ENCODE data around the gene LRP1.

LRP1 gene

DNA sequence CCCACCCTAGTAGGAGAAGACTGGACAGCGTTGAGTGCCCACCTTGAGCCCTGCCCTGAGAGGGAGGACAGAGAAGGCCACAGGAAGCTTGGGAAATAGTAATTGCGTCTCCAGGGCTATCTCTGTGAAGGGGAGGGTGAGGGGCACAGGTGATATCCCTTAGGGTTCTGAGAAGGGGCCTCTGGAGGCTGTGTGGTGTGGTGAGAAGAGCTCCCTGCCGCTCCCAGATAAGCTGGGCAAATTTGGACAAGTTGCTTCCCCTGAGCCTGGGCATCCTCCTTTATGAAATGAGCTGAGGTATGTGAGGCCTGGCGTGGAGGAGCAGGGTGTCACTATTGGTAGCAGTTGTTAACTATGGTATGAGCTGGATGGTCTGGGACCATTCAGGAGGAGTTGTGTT, 42.6 kb downstream of the LRP1 start:
- no peak for DNase-seq (ENCODE audit: low read depth in 2 of 2, low spot score in 1 of 2)

DNA sequence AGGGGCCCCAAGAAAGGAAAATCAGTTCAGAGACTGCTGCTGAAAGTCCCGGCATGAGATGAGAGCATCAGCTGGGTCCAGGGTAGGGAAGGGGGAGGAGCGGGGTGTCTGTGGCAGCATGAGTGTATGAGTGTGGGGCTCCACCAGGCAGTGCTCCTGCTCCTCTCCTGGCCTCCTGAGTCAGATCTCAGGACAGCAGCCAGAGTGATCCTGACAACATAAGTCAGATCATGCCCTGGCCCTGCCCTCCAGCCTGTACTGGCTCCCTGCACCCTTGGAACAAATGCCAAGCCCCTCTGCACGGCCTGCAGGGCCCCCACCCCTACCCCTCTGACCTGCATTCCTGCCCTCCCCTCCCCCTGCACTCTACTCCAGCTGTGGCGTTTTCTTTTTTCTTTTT, 43.4 kb downstream of the LRP1 start:
- DNase-seq (ENCODE audit: low read depth in 2 of 2, low spot score in 1 of 2): no peak

DNA sequence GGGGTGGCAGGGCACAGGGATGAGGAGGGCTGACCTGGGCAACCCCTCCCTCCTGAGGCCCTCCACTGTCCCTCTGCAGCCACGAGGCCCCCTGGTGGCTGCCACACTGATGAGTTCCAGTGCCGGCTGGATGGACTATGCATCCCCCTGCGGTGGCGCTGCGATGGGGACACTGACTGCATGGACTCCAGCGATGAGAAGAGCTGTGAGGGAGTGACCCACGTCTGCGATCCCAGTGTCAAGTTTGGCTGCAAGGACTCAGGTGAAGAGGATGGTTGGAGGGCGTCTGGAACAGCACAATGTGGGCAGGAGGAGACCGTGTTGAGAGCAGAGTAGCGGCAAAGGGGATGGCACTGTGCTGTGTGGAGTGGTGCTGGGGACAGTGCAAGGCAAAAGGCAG, 44.8 kb downstream of the LRP1 start:
- DNase-seq (ENCODE audit: low read depth in 2 of 2, low spot score in 1 of 2): no peak

DNA sequence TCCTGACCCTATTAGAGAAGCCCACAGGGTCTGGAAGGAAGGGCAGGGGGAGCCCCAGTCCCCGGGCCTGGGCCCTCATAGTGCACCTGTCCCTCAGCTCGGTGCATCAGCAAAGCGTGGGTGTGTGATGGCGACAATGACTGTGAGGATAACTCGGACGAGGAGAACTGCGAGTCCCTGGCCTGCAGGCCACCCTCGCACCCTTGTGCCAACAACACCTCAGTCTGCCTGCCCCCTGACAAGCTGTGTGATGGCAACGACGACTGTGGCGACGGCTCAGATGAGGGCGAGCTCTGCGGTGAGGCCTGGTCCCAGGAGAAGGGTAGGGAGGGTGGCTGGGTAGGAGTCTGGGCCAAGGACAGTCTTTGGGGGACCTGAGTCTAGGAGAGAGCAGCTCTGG, 45.4 kb downstream of the LRP1 start:
- DNase-seq (ENCODE audit: low read depth in 2 of 2, low spot score in 1 of 2): no peak

DNA sequence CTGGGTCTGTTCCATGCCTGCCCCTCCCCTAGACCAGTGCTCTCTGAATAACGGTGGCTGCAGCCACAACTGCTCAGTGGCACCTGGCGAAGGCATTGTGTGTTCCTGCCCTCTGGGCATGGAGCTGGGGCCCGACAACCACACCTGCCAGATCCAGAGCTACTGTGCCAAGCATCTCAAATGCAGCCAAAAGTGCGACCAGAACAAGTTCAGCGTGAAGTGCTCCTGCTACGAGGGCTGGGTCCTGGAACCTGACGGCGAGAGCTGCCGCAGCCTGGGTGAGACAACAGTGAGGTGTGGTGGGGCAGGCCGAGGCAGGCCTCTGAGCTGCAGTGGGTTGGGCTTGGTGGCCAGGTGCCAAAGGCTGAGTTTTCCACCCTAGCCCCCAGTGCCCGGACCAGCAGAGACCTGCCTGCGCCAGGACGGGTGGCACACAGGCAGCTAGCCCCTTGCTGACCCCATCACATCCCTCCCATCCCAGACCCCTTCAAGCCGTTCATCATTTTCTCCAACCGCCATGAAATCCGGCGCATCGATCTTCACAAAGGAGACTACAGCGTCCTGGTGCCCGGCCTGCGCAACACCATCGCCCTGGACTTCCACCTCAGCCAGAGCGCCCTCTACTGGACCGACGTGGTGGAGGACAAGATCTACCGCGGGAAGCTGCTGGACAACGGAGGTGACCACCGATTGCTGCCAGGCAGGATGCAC, 47.3 kb downstream of the LRP1 start:
- no peak for DNase-seq (ENCODE audit: low read depth in 2 of 2, low spot score in 1 of 2)

DNA sequence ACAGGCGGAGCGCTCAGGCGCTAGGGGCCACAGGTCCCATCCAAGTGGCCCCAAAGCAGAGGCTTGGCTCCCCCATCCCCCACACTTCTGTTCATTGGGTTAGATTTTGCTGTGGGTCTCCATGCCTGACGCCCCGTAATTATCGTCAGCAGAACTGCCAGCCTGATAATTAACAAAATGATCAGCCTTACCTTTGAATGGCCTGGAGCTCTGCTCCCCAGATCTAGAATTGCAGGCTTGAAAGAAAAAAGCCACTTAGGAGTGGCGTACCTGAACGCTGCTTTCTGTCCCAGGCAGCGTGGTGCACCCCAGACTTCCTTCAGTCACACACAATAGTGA, 47.8 kb downstream of the LRP1 start:
- no peak for DNase-seq (ENCODE audit: low read depth in 2 of 2, low spot score in 1 of 2)

DNA sequence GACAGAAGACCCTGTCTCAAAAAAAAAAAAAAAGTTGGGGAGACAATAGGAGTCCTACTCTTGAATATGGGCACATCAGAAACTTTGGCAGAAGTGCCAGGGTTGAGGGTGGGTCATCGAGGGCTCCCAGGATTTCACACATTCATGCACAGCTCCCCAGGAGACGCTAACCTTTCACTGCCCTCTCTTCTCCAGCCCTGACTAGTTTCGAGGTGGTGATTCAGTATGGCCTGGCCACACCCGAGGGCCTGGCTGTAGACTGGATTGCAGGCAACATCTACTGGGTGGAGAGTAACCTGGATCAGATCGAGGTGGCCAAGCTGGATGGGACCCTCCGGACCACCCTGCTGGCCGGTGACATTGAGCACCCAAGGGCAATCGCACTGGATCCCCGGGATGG, 48.6 kb downstream of the LRP1 start:
- no peak for DNase-seq (ENCODE audit: low read depth in 2 of 2, low spot score in 1 of 2)

DNA sequence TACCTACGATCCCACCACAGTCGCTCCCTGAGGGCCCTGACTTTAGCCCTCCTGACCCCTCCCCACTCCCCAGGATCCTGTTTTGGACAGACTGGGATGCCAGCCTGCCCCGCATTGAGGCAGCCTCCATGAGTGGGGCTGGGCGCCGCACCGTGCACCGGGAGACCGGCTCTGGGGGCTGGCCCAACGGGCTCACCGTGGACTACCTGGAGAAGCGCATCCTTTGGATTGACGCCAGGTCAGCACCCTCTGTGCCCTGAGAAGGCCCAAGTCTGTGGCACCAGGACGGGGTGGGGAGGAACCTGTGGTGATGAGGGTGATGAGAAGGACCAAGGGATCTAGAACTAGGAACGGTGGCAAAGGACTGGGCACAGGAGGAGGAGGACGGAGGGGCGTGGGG, 49.1 kb downstream of the LRP1 start:
- no peak for DNase-seq (ENCODE audit: low read depth in 2 of 2, low spot score in 1 of 2)

DNA sequence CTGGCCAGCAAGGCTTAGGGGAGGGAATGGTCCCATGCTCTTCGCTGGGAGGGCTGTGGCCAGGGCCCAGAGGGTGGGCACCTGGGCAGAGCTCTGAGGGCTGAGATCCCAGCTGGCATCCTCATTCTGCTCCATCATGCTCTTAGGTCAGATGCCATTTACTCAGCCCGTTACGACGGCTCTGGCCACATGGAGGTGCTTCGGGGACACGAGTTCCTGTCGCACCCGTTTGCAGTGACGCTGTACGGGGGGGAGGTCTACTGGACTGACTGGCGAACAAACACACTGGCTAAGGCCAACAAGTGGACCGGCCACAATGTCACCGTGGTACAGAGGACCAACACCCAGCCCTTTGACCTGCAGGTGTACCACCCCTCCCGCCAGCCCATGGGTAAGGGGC, 49.9 kb downstream of the LRP1 start:
- no peak for DNase-seq (ENCODE audit: low read depth in 2 of 2, low spot score in 1 of 2)

DNA sequence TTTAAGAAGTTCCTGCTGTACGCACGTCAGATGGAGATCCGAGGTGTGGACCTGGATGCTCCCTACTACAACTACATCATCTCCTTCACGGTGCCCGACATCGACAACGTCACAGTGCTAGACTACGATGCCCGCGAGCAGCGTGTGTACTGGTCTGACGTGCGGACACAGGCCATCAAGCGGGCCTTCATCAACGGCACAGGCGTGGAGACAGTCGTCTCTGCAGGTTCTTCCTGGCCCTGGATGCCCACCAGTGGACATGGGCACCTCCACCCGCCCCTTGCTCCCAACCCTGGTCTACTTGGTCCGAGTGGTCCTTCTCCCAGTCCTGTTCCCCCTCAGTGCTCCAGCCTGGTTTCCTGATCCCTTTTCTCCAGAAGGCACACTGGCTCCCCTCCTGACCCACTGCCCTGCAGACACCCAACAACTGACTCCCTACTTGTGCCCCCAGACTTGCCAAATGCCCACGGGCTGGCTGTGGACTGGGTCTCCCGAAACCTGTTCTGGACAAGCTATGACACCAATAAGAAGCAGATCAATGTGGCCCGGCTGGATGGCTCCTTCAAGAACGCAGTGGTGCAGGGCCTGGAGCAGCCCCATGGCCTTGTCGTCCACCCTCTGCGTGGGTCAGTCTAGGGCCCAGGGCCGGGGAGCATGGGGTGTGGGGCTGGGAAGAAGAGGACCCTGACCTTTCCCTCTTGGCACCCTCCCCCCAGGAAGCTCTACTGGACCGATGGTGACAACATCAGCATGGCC, 51.2 kb downstream of the LRP1 start:
- no peak for DNase-seq (ENCODE audit: low read depth in 2 of 2, low spot score in 1 of 2)

DNA sequence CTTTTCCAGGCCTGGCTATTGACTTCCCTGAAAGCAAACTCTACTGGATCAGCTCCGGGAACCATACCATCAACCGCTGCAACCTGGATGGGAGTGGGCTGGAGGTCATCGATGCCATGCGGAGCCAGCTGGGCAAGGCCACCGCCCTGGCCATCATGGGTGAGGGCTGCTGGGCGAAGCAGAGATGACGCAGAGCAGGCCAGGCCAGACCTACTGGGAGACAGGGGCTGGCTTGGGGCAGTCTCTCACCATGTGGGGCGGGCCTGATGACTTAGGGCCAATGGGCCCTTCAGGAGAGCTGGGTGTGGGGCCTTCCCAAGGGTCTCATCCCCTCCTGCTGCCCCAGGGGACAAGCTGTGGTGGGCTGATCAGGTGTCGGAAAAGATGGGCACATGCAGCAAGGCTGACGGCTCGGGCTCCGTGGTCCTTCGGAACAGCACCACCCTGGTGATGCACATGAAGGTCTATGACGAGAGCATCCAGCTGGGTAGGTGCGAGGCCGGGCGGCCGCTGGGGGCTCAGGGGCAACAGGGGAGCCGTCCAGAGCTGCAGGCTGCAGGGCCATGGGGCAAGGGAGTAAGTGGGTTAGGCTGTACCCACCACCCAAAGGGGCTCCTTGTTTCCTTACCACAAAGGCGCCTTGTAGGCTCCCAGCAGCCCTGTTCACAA, 52.2 kb downstream of the LRP1 start:
- no peak for DNase-seq (ENCODE audit: low read depth in 2 of 2, low spot score in 1 of 2)

DNA sequence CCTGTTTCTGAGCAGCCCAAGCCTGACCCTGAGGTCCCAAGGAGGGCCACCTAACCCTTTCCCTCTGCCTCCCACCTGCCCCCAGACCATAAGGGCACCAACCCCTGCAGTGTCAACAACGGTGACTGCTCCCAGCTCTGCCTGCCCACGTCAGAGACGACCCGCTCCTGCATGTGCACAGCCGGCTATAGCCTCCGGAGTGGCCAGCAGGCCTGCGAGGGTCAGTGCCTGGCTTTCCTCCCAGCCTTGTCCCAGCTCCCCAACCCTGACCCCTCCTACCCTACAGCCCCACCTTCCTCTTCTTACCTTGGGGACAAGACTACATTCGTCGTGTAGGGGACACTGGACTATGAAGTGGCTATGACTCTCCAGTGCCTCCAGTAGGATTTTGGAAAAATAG, 52.8 kb downstream of the LRP1 start:
- no peak for DNase-seq (ENCODE audit: low read depth in 2 of 2, low spot score in 1 of 2)

DNA sequence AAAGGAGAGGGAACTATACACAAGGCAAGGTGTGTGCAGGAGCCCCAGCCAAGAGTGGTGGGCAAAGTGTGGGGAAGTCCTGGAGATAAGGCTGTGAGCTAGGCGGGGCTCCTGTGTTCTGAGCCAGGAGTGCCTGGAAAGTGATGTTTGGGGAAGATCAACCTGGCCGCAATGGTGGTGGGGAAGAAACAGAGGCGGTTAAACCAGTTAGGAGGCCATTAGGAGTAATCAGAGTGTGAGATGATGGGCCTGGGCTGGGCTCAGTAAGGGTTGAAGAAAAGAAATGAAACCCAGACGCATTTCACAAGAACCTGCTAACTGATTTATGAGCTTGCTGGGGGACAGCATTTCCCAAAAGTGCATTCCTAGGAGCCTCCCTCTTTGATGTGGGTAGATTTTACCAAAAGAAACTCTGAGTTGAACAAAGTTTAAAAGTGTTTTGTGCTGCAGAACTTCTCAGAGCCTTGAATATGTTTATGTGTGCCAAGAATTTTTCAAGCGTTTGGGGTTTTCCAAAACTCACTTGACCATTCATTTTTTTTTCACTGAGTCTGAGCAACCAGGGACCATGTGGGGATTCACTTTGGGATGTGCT, 53.4 kb downstream of the LRP1 start:
- DNase-seq (ENCODE audit: low read depth in 2 of 2, low spot score in 1 of 2): no peak

DNA sequence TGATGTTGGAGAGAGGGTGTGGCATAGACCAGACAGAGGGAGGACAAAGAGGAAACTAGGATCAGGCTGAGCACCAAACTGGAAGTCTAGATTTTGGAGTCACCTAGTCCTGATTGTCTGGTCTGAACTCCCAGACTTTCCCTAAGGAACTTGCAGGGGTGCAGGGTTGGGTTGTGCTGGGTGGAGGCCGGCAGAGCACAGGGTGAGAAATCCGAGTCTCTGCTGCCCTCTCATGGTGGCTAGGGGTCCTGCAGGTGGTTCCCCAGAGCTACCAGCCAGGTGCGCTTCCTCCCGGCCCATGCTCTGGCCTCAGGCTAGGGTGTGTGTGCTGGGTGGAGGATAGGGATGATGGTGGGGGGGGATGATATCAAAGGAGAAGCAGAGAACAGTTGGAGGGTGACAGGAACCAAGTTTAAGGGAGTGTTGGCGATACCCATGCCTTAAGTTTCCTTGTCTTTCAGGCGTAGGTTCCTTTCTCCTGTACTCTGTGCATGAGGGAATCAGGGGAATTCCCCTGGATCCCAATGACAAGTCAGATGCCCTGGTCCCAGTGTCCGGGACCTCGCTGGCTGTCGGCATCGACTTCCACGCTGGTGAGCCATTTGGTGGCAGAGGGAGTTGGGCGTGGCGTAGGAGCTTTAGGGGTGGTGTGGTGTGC, 54.8 kb downstream of the LRP1 start:
- peak; percentile 46 to 59 for DNase-seq (ENCODE audit: low read depth in 2 of 2, low spot score in 1 of 2)

DNA sequence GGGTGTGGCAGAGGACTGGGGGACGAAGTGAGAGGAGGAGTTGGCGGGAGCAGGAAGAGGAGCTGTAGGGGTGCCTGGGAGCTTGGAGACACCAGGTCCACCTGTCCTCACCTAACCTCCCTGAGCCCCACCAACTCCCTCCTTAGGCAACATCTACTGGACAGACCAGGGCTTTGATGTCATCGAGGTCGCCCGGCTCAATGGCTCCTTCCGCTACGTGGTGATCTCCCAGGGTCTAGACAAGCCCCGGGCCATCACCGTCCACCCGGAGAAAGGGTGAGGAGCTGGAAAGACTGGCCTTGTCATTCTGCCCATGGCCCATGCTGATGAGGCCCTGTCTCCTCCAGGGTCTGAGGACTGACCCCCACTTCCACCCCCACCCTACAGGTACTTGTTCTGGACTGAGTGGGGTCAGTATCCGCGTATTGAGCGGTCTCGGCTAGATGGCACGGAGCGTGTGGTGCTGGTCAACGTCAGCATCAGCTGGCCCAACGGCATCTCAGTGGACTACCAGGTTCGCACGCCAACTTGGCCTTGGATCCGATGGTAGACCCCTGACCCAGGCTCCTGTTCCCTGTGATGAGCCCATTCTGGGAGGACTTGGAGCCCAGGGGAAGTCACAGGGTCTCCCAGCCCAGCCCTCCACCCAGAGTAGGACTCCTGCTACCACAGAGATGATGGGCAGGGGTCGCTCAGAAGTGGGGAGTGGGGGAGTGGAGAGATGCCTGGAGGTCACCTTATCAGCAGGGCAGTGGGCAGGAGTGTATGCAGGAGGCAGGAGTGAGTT, 55.8 kb downstream of the LRP1 start:
- DNase-seq (ENCODE audit: low read depth in 2 of 2, low spot score in 1 of 2): no peak

DNA sequence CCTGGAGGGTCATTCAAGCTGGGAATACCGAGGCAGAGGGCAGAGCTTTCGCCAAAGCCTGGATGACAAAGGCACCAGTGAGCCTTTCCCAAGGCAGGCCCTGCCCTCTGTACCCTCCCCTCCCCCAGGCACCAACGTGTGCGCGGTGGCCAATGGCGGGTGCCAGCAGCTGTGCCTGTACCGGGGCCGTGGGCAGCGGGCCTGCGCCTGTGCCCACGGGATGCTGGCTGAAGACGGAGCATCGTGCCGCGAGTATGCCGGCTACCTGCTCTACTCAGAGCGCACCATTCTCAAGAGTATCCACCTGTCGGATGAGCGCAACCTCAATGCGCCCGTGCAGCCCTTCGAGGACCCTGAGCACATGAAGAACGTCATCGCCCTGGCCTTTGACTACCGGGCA, 57.1 kb downstream of the LRP1 start:
- DNase-seq (ENCODE audit: low read depth in 2 of 2, low spot score in 1 of 2): no peak

DNA sequence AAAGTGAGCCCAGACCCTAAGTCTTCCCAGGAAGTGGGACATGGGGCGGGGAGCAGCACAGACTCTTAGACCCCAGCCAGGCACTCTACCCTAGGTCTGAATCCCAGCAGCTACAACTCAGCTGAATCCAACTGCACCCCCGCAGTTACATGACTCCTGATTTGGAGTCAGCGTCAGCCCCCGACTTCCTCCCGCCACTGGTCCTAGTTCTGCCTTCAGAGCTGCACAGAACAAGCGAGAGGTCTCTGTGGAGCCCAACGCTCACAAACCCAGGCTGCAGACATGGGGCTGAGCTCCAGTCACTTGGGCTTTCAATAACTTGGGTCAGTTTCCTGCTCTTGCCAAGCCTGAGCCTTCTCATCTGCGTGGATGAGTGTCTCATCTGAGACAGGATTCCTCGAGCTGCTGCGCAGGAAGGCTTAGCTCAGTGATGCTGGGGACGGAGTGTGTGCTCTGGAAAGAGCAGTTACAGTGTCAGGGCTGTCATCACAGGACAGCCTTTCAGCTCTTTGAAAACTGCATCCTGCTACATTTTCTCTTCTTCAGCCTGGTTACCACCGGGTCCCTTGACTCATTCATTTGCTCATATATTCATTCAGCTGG, 57.7 kb downstream of the LRP1 start:
- DNase-seq (ENCODE audit: low read depth in 2 of 2, low spot score in 1 of 2): no peak

DNA sequence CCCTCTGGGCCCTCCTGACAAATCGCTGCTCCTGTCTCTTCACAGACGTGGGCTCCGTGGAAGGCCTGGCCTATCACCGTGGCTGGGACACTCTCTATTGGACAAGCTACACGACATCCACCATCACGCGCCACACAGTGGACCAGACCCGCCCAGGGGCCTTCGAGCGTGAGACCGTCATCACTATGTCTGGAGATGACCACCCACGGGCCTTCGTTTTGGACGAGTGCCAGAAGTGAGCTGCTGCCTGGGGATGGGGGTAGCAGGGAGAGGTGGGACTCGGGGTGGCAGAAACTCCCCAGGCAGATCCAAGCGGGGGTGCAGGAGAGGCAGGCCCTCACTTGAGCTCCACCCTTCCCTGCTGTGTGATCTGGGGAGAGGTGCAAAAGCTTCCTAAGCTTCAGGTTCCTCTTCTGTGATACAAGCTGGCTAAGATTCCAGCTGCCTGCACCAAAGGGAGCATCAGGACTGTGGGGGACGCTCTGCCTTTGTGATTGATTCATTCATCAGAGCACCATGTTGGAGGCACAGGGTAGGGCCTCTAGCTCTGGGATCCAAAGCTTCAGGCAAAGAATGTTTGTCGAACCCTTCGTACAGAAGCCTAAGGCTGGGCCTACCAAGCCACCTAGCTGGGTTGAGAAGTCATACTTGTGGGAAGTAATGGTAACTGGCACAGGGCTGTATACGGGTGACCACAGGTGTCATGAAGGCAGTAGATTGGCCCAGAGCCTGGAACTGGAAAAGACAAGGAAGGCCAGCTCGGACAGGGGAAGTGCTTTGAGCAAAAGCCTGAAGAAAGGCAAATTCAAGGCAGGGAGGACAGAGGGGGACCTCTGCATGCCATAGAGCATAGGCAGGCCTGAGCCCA, 59.2 kb downstream of the LRP1 start:
- DNase-seq (ENCODE audit: low read depth in 2 of 2, low spot score in 1 of 2): no peak

DNA sequence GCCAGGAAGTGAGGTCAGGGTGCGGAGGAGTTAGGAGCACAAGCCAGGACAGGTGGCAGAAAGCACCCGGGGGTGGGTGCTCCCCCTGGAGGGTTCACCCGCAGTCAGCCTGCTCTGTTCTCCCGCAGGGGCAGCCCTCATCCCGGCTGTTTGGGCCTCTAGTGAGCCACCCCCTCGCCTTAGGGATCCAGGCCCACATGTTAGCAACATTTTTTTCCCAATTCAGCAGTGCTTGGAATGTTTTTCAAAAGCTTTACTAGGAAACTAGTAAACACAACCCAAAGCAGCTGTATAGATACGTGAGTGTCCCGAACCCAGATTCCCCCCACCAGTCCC, 59.8 kb downstream of the LRP1 start:
- no peak for DNase-seq (ENCODE audit: low read depth in 2 of 2, low spot score in 1 of 2)

DNA sequence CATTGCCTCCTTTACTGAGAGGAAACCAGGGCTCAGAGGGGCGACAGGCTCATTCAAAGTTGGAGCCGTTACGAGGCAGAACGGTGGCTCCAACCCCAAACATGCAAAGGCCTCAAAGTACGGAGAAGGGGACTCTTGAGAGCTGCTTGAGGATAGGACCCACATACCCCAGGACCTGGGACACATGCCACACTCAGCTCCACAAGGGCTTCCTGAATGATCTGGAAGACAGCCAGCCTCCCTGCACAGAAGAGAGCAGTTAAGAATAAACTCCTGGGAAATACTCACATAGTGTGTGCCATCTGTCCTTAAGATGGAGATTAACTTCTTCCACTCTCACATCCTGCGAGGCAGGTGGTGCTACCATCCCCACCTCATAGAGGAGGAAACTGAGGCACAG, 61.8 kb downstream of the LRP1 start:
- DNase-seq (ENCODE audit: low read depth in 2 of 2, low spot score in 1 of 2): no peak
